ENCODE measurements around the gene PHKA2.

Gene PHKA2

GRCh38 chrX:18949291-18949943, 34.5 kb downstream of the PHKA2 start:
- no peak for TF ChIP-seq MAX (IDR thresholded peaks at IDR 0.05; ENCODE audit: low read depth, low read length)
- TF ChIP-seq MYC (IDR thresholded peaks at IDR 0.05; ENCODE audit: low read depth, low read length) = no peak
- no peak for DNase-seq (ENCODE audit: low read depth)
- no peak overlapping the region for H3K4me3 ChIP-seq (ENCODE audit: low read depth, low read length)

GRCh38 chrX:18946611-18947010, 37.3 kb downstream of the PHKA2 start:
- H3K4me3 ChIP-seq (ENCODE audit: low read depth, low read length) = no peak overlapping the region
- no peak for DNase-seq (ENCODE audit: low read depth)
- no peak for TF ChIP-seq CTCF (IDR thresholded peaks at IDR 0.05; ENCODE audit: low read depth, low read length)
- no peak for TF ChIP-seq MAX (IDR thresholded peaks at IDR 0.05; ENCODE audit: low read depth, low read length)
- no peak for TF ChIP-seq MYC (IDR thresholded peaks at IDR 0.05; ENCODE audit: low read depth, low read length)
- TF ChIP-seq POLR2A (IDR thresholded peaks at IDR 0.05; ENCODE audit: extremely low read depth, insufficient read length) = no peak

- no peak for DNase-seq (ENCODE audit: low read depth)
- TF ChIP-seq CTCF (IDR thresholded peaks at IDR 0.05; ENCODE audit: low read depth, low read length) (no peak), MYC (IDR thresholded peaks at IDR 0.05; ENCODE audit: low read depth, low read length) (no peak), MAX (IDR thresholded peaks at IDR 0.05; ENCODE audit: low read depth, low read length) (no peak), POLR2A (IDR thresholded peaks at IDR 0.05; ENCODE audit: extremely low read depth, insufficient read length) (no peak)
- no peak overlapping the region for H3K4me3 ChIP-seq (ENCODE audit: low read depth, low read length)
These were observed 37.8 kb downstream of the PHKA2 start for GRCh38 chrX:18946157-18946556.

GRCh38 chrX:18945483-18945882, 38.4 kb downstream of the PHKA2 start:
- TF ChIP-seq MAX (IDR thresholded peaks at IDR 0.05; ENCODE audit: low read depth, low read length) (no peak), CTCF (IDR thresholded peaks at IDR 0.05; ENCODE audit: low read depth, low read length) (no peak), POLR2A (IDR thresholded peaks at IDR 0.05; ENCODE audit: extremely low read depth, insufficient read length) (no peak)
- no peak for DNase-seq (ENCODE audit: low read depth)
- H3K4me3 ChIP-seq (ENCODE audit: low read depth, low read length) = no peak overlapping the region

- DNase-seq (ENCODE audit: low read depth) = no peak
- TF ChIP-seq MYC (IDR thresholded peaks at IDR 0.05; ENCODE audit: low read depth, low read length) = no peak
- no peak for TF ChIP-seq POLR2A (IDR thresholded peaks at IDR 0.05; ENCODE audit: extremely low read depth, insufficient read length)
- no peak for TF ChIP-seq MAX (IDR thresholded peaks at IDR 0.05; ENCODE audit: low read depth, low read length)
- TF ChIP-seq CTCF (IDR thresholded peaks at IDR 0.05; ENCODE audit: low read depth, low read length) = no peak
- H3K4me3 ChIP-seq (ENCODE audit: low read depth, low read length) = no peak overlapping the region
These were observed 39.4 kb downstream of the PHKA2 start for GRCh38 chrX:18944482-18944881.

- H3K4me3 ChIP-seq (ENCODE audit: low read depth, low read length) = no peak overlapping the region
- TF ChIP-seq POLR2A (IDR thresholded peaks at IDR 0.05; ENCODE audit: extremely low read depth, insufficient read length) (no peak), MAX (IDR thresholded peaks at IDR 0.05; ENCODE audit: low read depth, low read length) (no peak), CTCF (IDR thresholded peaks at IDR 0.05; ENCODE audit: low read depth, low read length) (no peak), MYC (IDR thresholded peaks at IDR 0.05; ENCODE audit: low read depth, low read length) (no peak)
- DNase-seq (ENCODE audit: low read depth) = no peak
These were observed 42.0 kb downstream of the PHKA2 start for GRCh38 chrX:18941896-18942295.

Data from NB4 (cell line).